Measurements from ENCODE around the gene ZNRF4. TPM values are rescaled to one million over a fixed set of nuclear protein-coding genes. Genes with fewer than 3 reads are reported as not detected.

The ZNRF4 gene, protein sequence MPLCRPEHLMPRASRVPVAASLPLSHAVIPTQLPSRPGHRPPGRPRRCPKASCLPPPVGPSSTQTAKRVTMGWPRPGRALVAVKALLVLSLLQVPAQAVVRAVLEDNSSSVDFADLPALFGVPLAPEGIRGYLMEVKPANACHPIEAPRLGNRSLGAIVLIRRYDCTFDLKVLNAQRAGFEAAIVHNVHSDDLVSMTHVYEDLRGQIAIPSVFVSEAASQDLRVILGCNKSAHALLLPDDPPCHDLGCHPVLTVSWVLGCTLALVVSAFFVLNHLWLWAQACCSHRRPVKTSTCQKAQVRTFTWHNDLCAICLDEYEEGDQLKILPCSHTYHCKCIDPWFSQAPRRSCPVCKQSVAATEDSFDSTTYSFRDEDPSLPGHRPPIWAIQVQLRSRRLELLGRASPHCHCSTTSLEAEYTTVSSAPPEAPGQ
- total RNA-seq (2021; fragmentation: NEBNext Ultra II Directional; extraction: Animal tissue kit (Norgen Biotek cat#: 25700)) (not detected in 2 replicates), polyA plus RNA-seq (2011; rRNA removed) (not detected in 2 replicates), polyA minus RNA-seq (2011; rRNA and poly(A)+ RNA removed) (not detected in 2 replicates)
- polyA plus RNA-seq (2011; cell fraction: cytosol; rRNA removed): not detected
- polyA plus RNA-seq (2011; cell fraction: nucleus; rRNA removed): not detected
- not detected in 4 replicates for polyA plus RNA-seq (2012, experiment 1 of 2)
- not detected for polyA plus RNA-seq (2012, experiment 2 of 2)
- polyA plus RNA-seq (2013, experiment 1 of 2): not detected
- polyA plus RNA-seq (2013, experiment 2 of 2): not detected
- not detected for polyA minus RNA-seq (2011; cell fraction: cytosol; rRNA and poly(A)+ RNA removed)
- polyA minus RNA-seq (2011; cell fraction: nucleus; rRNA and poly(A)+ RNA removed): not detected
- long read RNA-seq, experiment 1: 0 reads
- long read RNA-seq, experiment 2: 0 reads

DNA sequence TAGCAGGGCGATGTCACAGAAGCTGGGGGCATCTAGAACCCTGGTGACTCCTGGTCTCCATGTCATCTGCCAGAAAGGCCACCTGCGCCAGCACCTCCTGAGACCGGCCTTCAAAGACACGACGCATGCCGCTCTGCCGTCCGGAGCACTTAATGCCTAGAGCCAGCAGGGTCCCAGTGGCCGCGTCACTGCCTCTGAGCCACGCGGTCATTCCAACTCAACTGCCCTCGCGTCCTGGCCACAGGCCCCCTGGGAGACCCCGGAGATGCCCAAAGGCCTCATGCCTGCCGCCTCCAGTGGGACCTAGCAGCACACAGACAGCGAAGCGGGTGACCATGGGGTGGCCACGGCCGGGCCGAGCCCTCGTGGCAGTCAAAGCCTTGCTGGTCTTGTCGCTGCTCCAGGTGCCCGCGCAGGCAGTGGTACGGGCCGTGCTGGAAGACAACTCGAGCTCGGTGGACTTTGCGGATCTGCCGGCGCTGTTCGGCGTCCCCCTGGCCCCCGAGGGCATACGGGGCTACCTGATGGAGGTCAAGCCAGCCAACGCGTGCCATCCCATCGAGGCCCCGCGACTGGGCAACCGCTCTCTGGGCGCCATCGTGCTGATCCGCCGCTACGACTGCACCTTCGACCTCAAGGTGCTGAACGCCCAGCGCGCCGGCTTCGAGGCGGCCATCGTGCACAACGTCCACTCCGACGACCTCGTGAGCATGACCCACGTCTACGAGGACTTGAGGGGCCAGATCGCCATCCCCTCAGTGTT, at the start of gene ZNRF4:
ZNRF4 (plus strand) TSS at position 51 of the 763 bp plus-strand sequence; CDS start at position 126, 75 bp downstream.
- H2BK15ac ChIP-seq (ENCODE audit: low read length): no peak within 1 kb of the TSS
- POLR2A ChIA-PET (ENCODE audit: partially characterized antibody): interaction anchor here (1.3 kb wide), 1 partner anchor 29 kb away, joined by 3 read pairs; no protein-coding TSS in a partner anchor
- peaks cover 0 to 1% (median 0%) of the 10 kb centered on the region in 4 experiments; a peak in 2 of 7 replicates for H3K27me3 ChIP-seq (replicated peaks in 1 of 4; ENCODE audit: control insufficient read depth in 3 of 4, extremely low read depth in 1 of 4, insufficient read depth in 3 of 4, low read length in 3 of 4)
- H3K4ac ChIP-seq (replicated peaks; ENCODE audit: insufficient read length, low read depth, low read length): no peak within 1 kb of the TSS
- peaks cover 2% of the 10 kb centered on the region; the same call in 1 of the 2 replicates for H3K23me2 ChIP-seq (ENCODE audit: low read depth, low read length)
- WGBS, 2 experiments (ENCODE audit: extremely low coverage in 1 of 2, insufficient coverage in 1 of 2, insufficient read length in 1 of 2, insufficient replicate concordance in 2 of 2, low coverage in 1 of 2, low lambda C conversion rate in 2 of 2, missing lambda C conversion rate in 1 of 2): 92% methylated on average over 60 of the region's 62 CpGs; no CpG with 5 or more reads in 1 of the 2 experiments
- H4K5ac ChIP-seq (ENCODE audit: insufficient read length, low read depth, low read length): no peak within 1 kb of the TSS
- H2BK5ac ChIP-seq (ENCODE audit: low read depth, low read length): no peak within 1 kb of the TSS
- H3K56ac ChIP-seq (replicated peaks; ENCODE audit: insufficient read length, low read depth, low read length): no peak within 1 kb of the TSS
- H4K8ac ChIP-seq (ENCODE audit: extremely low read depth, insufficient read depth, low read length): peak within 1 kb of the TSS; percentile 20; the same call in 1 of the 2 replicates
- H2AFZ ChIP-seq (ENCODE audit: low read length): no peak within 1 kb of the TSS
- no peaks in the 10 kb centered on the region for H3K79me1 ChIP-seq (ENCODE audit: low read depth, low read length)
- H3K4me2 ChIP-seq (ENCODE audit: insufficient read depth in 1 of 2, low read depth in 2 of 2, low read length in 2 of 2): no peak within 1 kb of the TSS
- no peak within 1 kb of the TSS for H3K4me3 ChIP-seq (ENCODE audit: extremely low read depth in 1 of 4, insufficient read depth in 2 of 4, low read depth in 3 of 4, low read length in 4 of 4)
- H3K79me2 ChIP-seq (ENCODE audit: control insufficient read depth in 1 of 2, insufficient read depth in 2 of 2, low read length in 2 of 2): no peaks in the 10 kb centered on the region
- no peaks in the 10 kb centered on the region for H4K20me1 ChIP-seq (replicated peaks in 1 of 2; ENCODE audit: control insufficient read depth in 1 of 2, insufficient read depth in 2 of 2, low read length in 2 of 2)
- no peak within 1 kb of the TSS for H3K23ac ChIP-seq (ENCODE audit: insufficient read length)
- no peak within 1 kb of the TSS for H2BK120ac ChIP-seq (replicated peaks; ENCODE audit: low read depth, low read length)
- no peaks in the 10 kb centered on the region for H3K36me3 ChIP-seq (ENCODE audit: control insufficient read depth in 2 of 4, insufficient read depth in 4 of 4, low read length in 3 of 4)
- no peak within 1 kb of the TSS for H3K18ac ChIP-seq (ENCODE audit: extremely low read depth, low read length)
- FAIRE-seq (no peak), DNase-seq (ENCODE audit: low read depth in 1 of 2, low spot score in 2 of 2) (no peak)
- no peak within 1 kb of the TSS for H3K9ac ChIP-seq (replicated peaks in 1 of 4; ENCODE audit: extremely low read depth in 1 of 4, low read depth in 3 of 4, low read length in 3 of 4)
- H2BK20ac ChIP-seq (ENCODE audit: low read length): no peak within 1 kb of the TSS
- no peak within 1 kb of the TSS for H2AK5ac ChIP-seq (ENCODE audit: low read depth, low read length)
- no peak within 1 kb of the TSS for H4K91ac ChIP-seq (replicated peaks; ENCODE audit: insufficient read length, low read length)
- H3K9me3 ChIP-seq (ENCODE audit: insufficient read depth in 2 of 2, low read depth in 1 of 2, low read length in 1 of 2): 0 out of 4 replicates have a peak, but pooled peaks cover 0 to 2% of the 10 kb centered on the region in 2 experiments
- H2BK12ac ChIP-seq (ENCODE audit: low read depth, low read length): no peak within 1 kb of the TSS
- H3K4me1 ChIP-seq (replicated peaks in 1 of 4; ENCODE audit: control insufficient read depth in 3 of 4, insufficient read depth in 4 of 4, low read length in 3 of 4): no peaks in the 10 kb centered on the region
- no peak within 1 kb of the TSS for H3K27ac ChIP-seq (ENCODE audit: low read depth, low read length)
- no peak within 1 kb of the TSS for H3K14ac ChIP-seq (ENCODE audit: insufficient read length)
- TF ChIP-seq, protein P1, sequence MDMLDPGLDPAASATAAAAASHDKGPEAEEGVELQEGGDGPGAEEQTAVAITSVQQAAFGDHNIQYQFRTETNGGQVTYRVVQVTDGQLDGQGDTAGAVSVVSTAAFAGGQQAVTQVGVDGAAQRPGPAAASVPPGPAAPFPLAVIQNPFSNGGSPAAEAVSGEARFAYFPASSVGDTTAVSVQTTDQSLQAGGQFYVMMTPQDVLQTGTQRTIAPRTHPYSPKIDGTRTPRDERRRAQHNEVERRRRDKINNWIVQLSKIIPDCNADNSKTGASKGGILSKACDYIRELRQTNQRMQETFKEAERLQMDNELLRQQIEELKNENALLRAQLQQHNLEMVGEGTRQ (IDR thresholded peaks at IDR 0.05; ENCODE audit: low read length): no peak
- no peak for TF ChIP-seq EP300 (IDR thresholded peaks at IDR 0.05; ENCODE audit: borderline replicate concordance in 1 of 2, low read depth in 2 of 2, low read length in 2 of 2)
- CTCF ChIA-PET (ENCODE audit: partially characterized antibody): no interaction called here
